ENCODE measurements around the gene DTNBP1.
"Not testable (repeated sequence)": the region's sequence is repeated elsewhere in the genome, so short reads cannot be mapped to it uniquely, and the experiment has no call there.

The DTNBP1 gene

GRCh38 chr6:15666896-15667295 lies 4.1 kb upstream of the DTNBP1 start:
- DNase-seq (ENCODE audit: low read depth in 2 of 2) = not testable (repeated sequence)

- DNase-seq (ENCODE audit: low read depth in 2 of 2) = no peak
Measured at GRCh38 chr6:15665237-15665636, 2.4 kb upstream of the DTNBP1 start.

GRCh38 chr6:15663130-15663871 lies 473 bp upstream of the DTNBP1 start:
- no peak for DNase-seq (ENCODE audit: low read depth in 2 of 2)

- no peak for DNase-seq (ENCODE audit: low read depth in 2 of 2)
Measured at GRCh38 chr6:15661853-15662325, 939 bp downstream of the DTNBP1 start.

GRCh38 chr6:15659181-15659580 lies 3.6 kb downstream of the DTNBP1 start:
- DNase-seq (ENCODE audit: low read depth in 2 of 2) = no peak

GRCh38 chr6:15658181-15658744 lies 4.6 kb downstream of the DTNBP1 start:
- no peak for DNase-seq (ENCODE audit: low read depth in 2 of 2)

- no peak for DNase-seq (ENCODE audit: low read depth in 2 of 2)
Measured at GRCh38 chr6:15657290-15657689, 5.5 kb downstream of the DTNBP1 start.

GRCh38 chr6:15656145-15656544 lies 6.7 kb downstream of the DTNBP1 start:
- DNase-seq (ENCODE audit: low read depth in 2 of 2) = no peak

GRCh38 chr6:15654250-15654649 lies 8.6 kb downstream of the DTNBP1 start:
- no peak for DNase-seq (ENCODE audit: low read depth in 2 of 2)

GRCh38 chr6:15653581-15653980 lies 9.2 kb downstream of the DTNBP1 start:
- DNase-seq (ENCODE audit: low read depth in 2 of 2) = no peak

- DNase-seq (ENCODE audit: low read depth in 2 of 2) = not testable (repeated sequence)
Measured at GRCh38 chr6:15650004-15650559, 12.7 kb downstream of the DTNBP1 start.

- DNase-seq (ENCODE audit: low read depth in 2 of 2) = no peak
Measured at GRCh38 chr6:15644904-15645303, 17.9 kb downstream of the DTNBP1 start.

GRCh38 chr6:15643542-15643941 lies 19.3 kb downstream of the DTNBP1 start:
- DNase-seq (ENCODE audit: low read depth in 2 of 2) = no peak

GRCh38 chr6:15642276-15642675 lies 20.6 kb downstream of the DTNBP1 start:
- no peak for DNase-seq (ENCODE audit: low read depth in 2 of 2)

GRCh38 chr6:15638373-15638772 lies 24.5 kb downstream of the DTNBP1 start:
- no peak for DNase-seq (ENCODE audit: low read depth in 2 of 2)

- no peak for DNase-seq (ENCODE audit: low read depth in 2 of 2)
Measured at GRCh38 chr6:15631432-15631831, 31.4 kb downstream of the DTNBP1 start.

- no peak for DNase-seq (ENCODE audit: low read depth in 2 of 2)
Measured at GRCh38 chr6:15630202-15630601, 32.6 kb downstream of the DTNBP1 start.

GRCh38 chr6:15629487-15629886 lies 33.3 kb downstream of the DTNBP1 start:
- no peak for DNase-seq (ENCODE audit: low read depth in 2 of 2)

- peak; percentile 26 to 46 for DNase-seq (ENCODE audit: low read depth in 2 of 2)
Measured at GRCh38 chr6:15628499-15629131, 34.2 kb downstream of the DTNBP1 start.

- DNase-seq (ENCODE audit: low read depth in 2 of 2) = no peak
Measured at GRCh38 chr6:15627821-15628220, 35.0 kb downstream of the DTNBP1 start.

- no peak for DNase-seq (ENCODE audit: low read depth in 2 of 2)
Measured at GRCh38 chr6:15626878-15627674, 35.8 kb downstream of the DTNBP1 start.

GRCh38 chr6:15626160-15626559 lies 36.7 kb downstream of the DTNBP1 start:
- DNase-seq (ENCODE audit: low read depth in 2 of 2) = no peak
